Loucy (cell line): Measurements from ENCODE around the gene CNGA2.

Source experiments
- H2AFZ ChIP-seq: fragments of 200-600 bp; sonication (generic); 2 replicates; pipeline ENCODE4 v1.6.0; 2016; ENCODE audit warnings: antibody characterized with exemption, mild to moderate bottlenecking, low read length, moderate library complexity
- H3F3A ChIP-seq: fragments of 200-600 bp; 2 replicates; pipeline ENCODE4 v1.6.0; 2016; ENCODE audit warnings: antibody characterized with exemption, low read depth, mild to moderate bottlenecking
- H3K27me3 ChIP-seq: fragments of 200-600 bp; sonication (generic); 2 replicates; pipeline ENCODE4 v1.6.1; 2014; ENCODE audit warnings: low read length, mild to moderate bottlenecking; ENCODE audit not compliant: insufficient read depth, poor library complexity, severe bottlenecking
- H3K36me3 ChIP-seq: fragments of 200-600 bp; sonication (generic); 2 replicates; pipeline ENCODE4 v1.6.1; 2016; ENCODE audit warnings: low read length; ENCODE audit not compliant: insufficient read depth
- H3K4me1 ChIP-seq: fragments of 200-600 bp; sonication (generic); 2 replicates; pipeline ENCODE4 v1.5.1; 2014; ENCODE audit warnings: low read length, mild to moderate bottlenecking; ENCODE audit not compliant: insufficient read depth, poor library complexity, severe bottlenecking
- H3K4me2 ChIP-seq: fragments of 200-600 bp; sonication (generic); 2 replicates; pipeline ENCODE4 v1.6.0; 2014; ENCODE audit warnings: antibody characterized with exemption, low read length, low read depth, mild to moderate bottlenecking; ENCODE audit not compliant: poor library complexity, severe bottlenecking
- H3K4me3 ChIP-seq: fragments of 200-600 bp; sonication (generic); 2 replicates; pipeline ENCODE4 v1.5.1; 2014; ENCODE audit warnings: low read length, mild to moderate bottlenecking, mixed read lengths; ENCODE audit not compliant: poor library complexity, severe bottlenecking
- H3K79me2 ChIP-seq: fragments of 200-600 bp; sonication (generic); 2 replicates; pipeline ENCODE4 v1.6.1; 2014; ENCODE audit warnings: low read length; ENCODE audit not compliant: insufficient read depth
- H3K9ac ChIP-seq: fragments of 200-600 bp; sonication (generic); 2 replicates; pipeline ENCODE4 v1.6.0; 2014; ENCODE audit warnings: mild to moderate bottlenecking, low read depth, low read length, moderate library complexity; ENCODE audit not compliant: poor library complexity, severe bottlenecking
- H3K9me2 ChIP-seq: fragments of 200-600 bp; sonication (generic); replicated peaks from 2 replicates; pipeline ENCODE4 v1.6.1; 2016; ENCODE audit warnings: low read depth, low read length, mixed read lengths
- H3K9me3 ChIP-seq: fragments of 200-600 bp; sonication (generic); 2 replicates; pipeline ENCODE4 v1.6.1; 2014; ENCODE audit warnings: mild to moderate bottlenecking, antibody characterized with exemption, low read length, low read depth; ENCODE audit not compliant: insufficient read depth
- H4K20me1 ChIP-seq: fragments of 200-600 bp; sonication (generic); 2 replicates; pipeline ENCODE4 v1.6.0; 2014; ENCODE audit warnings: antibody characterized with exemption, low read length, mild to moderate bottlenecking; ENCODE audit not compliant: insufficient read depth, poor library complexity, severe bottlenecking
- EZH2phosphoT487 ChIP-seq: fragments of 200-600 bp; IDR thresholded peaks from 2 replicates; pipeline ENCODE4 v1.6.1; 2018; ENCODE audit warnings: antibody characterized with exemption, mild to moderate bottlenecking, moderate library complexity, borderline replicate concordance
- TF ChIP-seq, protein P1 (sequence below): fragments of 200-600 bp; sonication (generic); conservative IDR thresholded peaks from 2 replicates; pipeline ENCODE4 v1.5.1; 2014; ENCODE audit warnings: mild to moderate bottlenecking, antibody characterized with exemption, low read length

The CNGA2 gene

DNA sequence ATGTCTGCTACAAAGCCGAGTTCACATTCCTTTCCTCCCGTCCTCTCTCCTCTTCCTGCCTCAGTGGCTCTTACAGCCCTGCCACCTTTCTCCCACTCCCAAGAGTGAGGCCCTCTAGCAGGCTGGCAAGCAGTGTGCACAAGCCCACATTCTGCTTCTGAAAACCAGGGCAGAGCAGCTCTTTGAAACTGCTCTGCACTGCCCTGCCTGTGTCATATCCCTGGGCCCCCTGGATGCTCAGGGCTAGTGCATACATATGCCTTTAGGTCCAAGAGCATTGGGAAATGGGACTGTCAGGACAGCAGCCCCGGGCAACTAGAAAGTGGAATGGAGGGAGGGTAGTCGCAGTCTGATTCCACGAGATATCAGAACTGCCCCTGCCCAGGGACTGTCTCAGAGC is 42.4 kb downstream of the CNGA2 start:
- Histone ChIP-seq H3K36me3 (no peaks in the 10 kb centered on the region), H3K4me3 (no peak overlapping the region), H3K9ac (no peak overlapping the region), H3K79me2 (no peaks in the 10 kb centered on the region), H3K9me3 (no peaks in the 10 kb centered on the region), H3K27me3 (no peaks in the 10 kb centered on the region), H3K4me2 (no peak overlapping the region), H3K4me1 (no peaks in the 10 kb centered on the region), H3K9me2 (no peaks in the 10 kb centered on the region), H4K20me1 (no peaks in the 10 kb centered on the region), H2AFZ (no peak overlapping the region), H3F3A (no peaks in the 10 kb centered on the region)
- no peak for TF ChIP-seq EZH2phosphoT487
- TF ChIP-seq, protein P1, sequence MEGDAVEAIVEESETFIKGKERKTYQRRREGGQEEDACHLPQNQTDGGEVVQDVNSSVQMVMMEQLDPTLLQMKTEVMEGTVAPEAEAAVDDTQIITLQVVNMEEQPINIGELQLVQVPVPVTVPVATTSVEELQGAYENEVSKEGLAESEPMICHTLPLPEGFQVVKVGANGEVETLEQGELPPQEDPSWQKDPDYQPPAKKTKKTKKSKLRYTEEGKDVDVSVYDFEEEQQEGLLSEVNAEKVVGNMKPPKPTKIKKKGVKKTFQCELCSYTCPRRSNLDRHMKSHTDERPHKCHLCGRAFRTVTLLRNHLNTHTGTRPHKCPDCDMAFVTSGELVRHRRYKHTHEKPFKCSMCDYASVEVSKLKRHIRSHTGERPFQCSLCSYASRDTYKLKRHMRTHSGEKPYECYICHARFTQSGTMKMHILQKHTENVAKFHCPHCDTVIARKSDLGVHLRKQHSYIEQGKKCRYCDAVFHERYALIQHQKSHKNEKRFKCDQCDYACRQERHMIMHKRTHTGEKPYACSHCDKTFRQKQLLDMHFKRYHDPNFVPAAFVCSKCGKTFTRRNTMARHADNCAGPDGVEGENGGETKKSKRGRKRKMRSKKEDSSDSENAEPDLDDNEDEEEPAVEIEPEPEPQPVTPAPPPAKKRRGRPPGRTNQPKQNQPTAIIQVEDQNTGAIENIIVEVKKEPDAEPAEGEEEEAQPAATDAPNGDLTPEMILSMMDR: no peak

DNA sequence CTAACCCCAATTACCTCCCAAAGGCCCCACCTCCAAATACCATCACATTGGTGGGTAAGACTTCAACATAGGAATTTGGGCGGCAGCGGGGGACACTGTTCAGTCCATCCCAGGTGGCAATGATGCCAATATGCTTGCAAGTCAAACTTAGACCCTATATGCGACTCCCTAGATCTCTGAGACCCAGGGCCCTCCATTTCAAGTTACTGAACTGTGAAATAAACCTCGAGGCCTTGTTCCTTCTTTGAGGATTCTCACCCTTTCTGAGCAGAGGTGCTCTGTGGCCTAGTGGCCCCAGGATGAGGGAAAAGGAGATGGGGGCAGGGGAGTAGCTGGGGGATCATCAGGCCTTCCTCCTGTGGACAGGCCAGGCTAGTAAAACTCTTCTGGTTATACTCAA is 44.7 kb downstream of the CNGA2 start:
- Histone ChIP-seq H4K20me1 (no peaks in the 10 kb centered on the region), H3K36me3 (no peaks in the 10 kb centered on the region), H3K4me3 (no peak overlapping the region), H2AFZ (no peak overlapping the region), H3K9me2 (no peaks in the 10 kb centered on the region), H3K9me3 (no peaks in the 10 kb centered on the region), H3K4me2 (no peak overlapping the region), H3K79me2 (no peaks in the 10 kb centered on the region), H3F3A (no peaks in the 10 kb centered on the region), H3K9ac (no peak overlapping the region), H3K4me1 (no peaks in the 10 kb centered on the region), H3K27me3 (no peaks in the 10 kb centered on the region)
- no peak for TF ChIP-seq EZH2phosphoT487
- TF ChIP-seq, protein P1: no peak

DNA sequence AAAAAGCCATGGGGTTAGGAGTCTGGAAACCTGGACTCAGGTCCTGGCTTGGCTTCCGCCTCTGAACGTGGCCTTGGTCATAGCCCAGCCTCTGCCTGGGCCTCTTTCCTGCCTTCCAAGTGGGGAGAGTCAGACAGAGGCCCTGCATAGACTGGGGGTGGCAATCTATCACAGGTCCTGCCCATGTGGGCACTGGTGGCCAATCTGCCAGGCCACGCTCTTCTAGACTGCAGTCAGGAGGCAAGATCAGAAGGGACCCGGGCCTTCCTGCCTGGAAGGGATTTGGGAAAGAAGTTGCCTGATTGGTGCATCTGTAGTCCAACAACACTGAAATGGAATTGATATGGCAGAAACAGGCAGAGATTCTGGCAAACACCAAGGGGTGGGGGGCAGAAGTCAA is 46.1 kb downstream of the CNGA2 start:
- Histone ChIP-seq H3K4me2 (no peak overlapping the region), H3K9ac (no peak overlapping the region), H3K27me3 (no peaks in the 10 kb centered on the region), H4K20me1 (no peaks in the 10 kb centered on the region), H3K4me3 (no peak overlapping the region), H3K9me3 (no peaks in the 10 kb centered on the region), H3K9me2 (no peaks in the 10 kb centered on the region), H3K79me2 (no peaks in the 10 kb centered on the region), H2AFZ (no peak overlapping the region), H3F3A (no peaks in the 10 kb centered on the region), H3K4me1 (no peaks in the 10 kb centered on the region), H3K36me3 (no peaks in the 10 kb centered on the region)
- TF ChIP-seq EZH2phosphoT487: no peak
- TF ChIP-seq, protein P1: no peak
